ENCODE results near the gene CDH4.

- TF ChIP-seq CTCF (IDR thresholded peaks at IDR 0.05) (no peak), POLR2A (IDR thresholded peaks at IDR 0.05) (no peak)
These were observed 294.6 kb downstream of the CDH4 start for GRCh38 chr20:61546641-61547040.
